ENCODE results near the gene PRKG1. TPM values are rescaled to one million over a fixed set of nuclear protein-coding genes. Genes with fewer than 3 reads are reported as not detected.

The PRKG1 gene
- total and polyA plus RNA-seq, 2 donors (not counting 1 experiment from before 2014, with no cell fraction given), result not detected

GRCh38 chr10:51815723-51816122, 741.4 kb downstream of the PRKG1 start:
- H3K4me1 ChIP-seq (ENCODE audit: control insufficient read depth in 2 of 2, insufficient read depth in 2 of 2, low read length in 2 of 2), result no peaks in the 10 kb centered on the region
- H3K27ac Mint-ChIP-seq, result no peak overlapping the region
- POLR2A ChIA-PET, result no interaction called here

GRCh38 chr10:51821045-51821444, 746.8 kb downstream of the PRKG1 start:
- no CpG with 5 or more reads among the region's 2 CpGs for WGBS (ENCODE audit: insufficient coverage)
- no peak overlapping the region for H3K27ac Mint-ChIP-seq
- TF ChIP-seq EZH2 (IDR thresholded peaks at IDR 0.05; ENCODE audit: borderline replicate concordance, insufficient read depth, low read depth, low read length, poor library complexity, severe bottlenecking) (no peak), CTCF (IDR thresholded peaks at IDR 0.05) (no peak)
- Histone ChIP-seq H3K4me2 (replicated peaks; ENCODE audit: low read depth, low read length, poor library complexity, severe bottlenecking) (no peak overlapping the region), H3K27me3 (replicated peaks in 1 of 4; ENCODE audit: control extremely low read depth in 1 of 4, control insufficient read depth in 3 of 4, insufficient read depth in 4 of 4, low read length in 3 of 4) (no peaks in the 10 kb centered on the region), H3K4me3 (ENCODE audit: control extremely low read depth in 1 of 5, extremely low read depth in 1 of 5, insufficient read depth in 1 of 5, low read depth in 2 of 5, low read length in 4 of 5) (no peak overlapping the region), H4K20me1 (ENCODE audit: control insufficient read depth, insufficient read depth, low read length, poor library complexity, severe bottlenecking) (no peaks in the 10 kb centered on the region), H3K27ac (ENCODE audit: low read length in 2 of 2) (no peak overlapping the region), H3K79me2 (ENCODE audit: control insufficient read depth, insufficient read depth, low read length) (no peaks in the 10 kb centered on the region), H3K4me1 (ENCODE audit: control insufficient read depth in 2 of 2, insufficient read depth in 2 of 2, low read length in 2 of 2) (no peaks in the 10 kb centered on the region), H3K9ac (ENCODE audit: low read length) (no peak overlapping the region), H3K9me3 (ENCODE audit: control extremely low read depth in 1 of 3, control insufficient read depth in 2 of 3, insufficient read depth in 1 of 3, low read length in 2 of 3) (no peaks in the 10 kb centered on the region), H2AFZ (ENCODE audit: insufficient read depth, low read depth, low read length, poor library complexity, severe bottlenecking) (no peak overlapping the region), H3K36me3 (replicated peaks in 1 of 2; ENCODE audit: control extremely low read depth in 1 of 2, control insufficient read depth in 1 of 2, extremely low read depth in 1 of 2, insufficient read depth in 2 of 2, low read length in 1 of 2) (no peaks in the 10 kb centered on the region)
- H3K4me3 Mint-ChIP-seq, result no peak overlapping the region
- DNase-seq, result no peak
- H3K9me3 Mint-ChIP-seq (ENCODE audit: insufficient read depth), result no peaks in the 10 kb centered on the region
- H3K27me3 Mint-ChIP-seq, result no peaks in the 10 kb centered on the region
- ChIA-PET POLR2A (no interaction called here), CTCF (no interaction called here)
- no peaks in the 10 kb centered on the region for H3K4me1 Mint-ChIP-seq
- no peak for ATAC-seq (ENCODE audit: low read depth)
- intact Hi-C loops (cut with micrococcal nuclease), result no loop called here

More at GRCh38 chr10:51815723-51816122, 741.4 kb downstream of the PRKG1 start:
- no peak overlapping the region for H3K4me2 ChIP-seq (replicated peaks; ENCODE audit: low read depth, low read length, poor library complexity, severe bottlenecking)
- CTCF ChIA-PET, result no interaction called here
- Mint-ChIP-seq H3K27me3 (no peaks in the 10 kb centered on the region), H3K9me3 (ENCODE audit: insufficient read depth) (no peaks in the 10 kb centered on the region), H3K4me1 (no peaks in the 10 kb centered on the region), H3K4me3 (no peak overlapping the region)
- no peak overlapping the region for H3K4me3 ChIP-seq (ENCODE audit: control extremely low read depth in 1 of 5, extremely low read depth in 1 of 5, insufficient read depth in 1 of 5, low read depth in 2 of 5, low read length in 4 of 5)
- ATAC-seq (ENCODE audit: low read depth) (no peak), DNase-seq (no peak)
- intact Hi-C loops (cut with micrococcal nuclease), result no loop called here
- no peaks in the 10 kb centered on the region for H4K20me1 ChIP-seq (ENCODE audit: control insufficient read depth, insufficient read depth, low read length, poor library complexity, severe bottlenecking)
- no peak overlapping the region for H3K27ac ChIP-seq (ENCODE audit: low read length in 2 of 2)
- no peaks in the 10 kb centered on the region for H3K9me3 ChIP-seq (ENCODE audit: control extremely low read depth in 1 of 3, control insufficient read depth in 2 of 3, insufficient read depth in 1 of 3, low read length in 2 of 3)
- H3K9ac ChIP-seq (ENCODE audit: low read length), result no peak overlapping the region
- no CpG with 5 or more reads among the region's 2 CpGs for WGBS (ENCODE audit: insufficient coverage)
- TF ChIP-seq CTCF (IDR thresholded peaks at IDR 0.05) (no peak), EZH2 (IDR thresholded peaks at IDR 0.05; ENCODE audit: borderline replicate concordance, insufficient read depth, low read depth, low read length, poor library complexity, severe bottlenecking) (no peak)
- no peaks in the 10 kb centered on the region for H3K36me3 ChIP-seq (replicated peaks in 1 of 2; ENCODE audit: control extremely low read depth in 1 of 2, control insufficient read depth in 1 of 2, extremely low read depth in 1 of 2, insufficient read depth in 2 of 2, low read length in 1 of 2)
- no peak overlapping the region for H2AFZ ChIP-seq (ENCODE audit: insufficient read depth, low read depth, low read length, poor library complexity, severe bottlenecking)
- no peaks in the 10 kb centered on the region for H3K79me2 ChIP-seq (ENCODE audit: control insufficient read depth, insufficient read depth, low read length)
- H3K27me3 ChIP-seq (replicated peaks in 1 of 4; ENCODE audit: control extremely low read depth in 1 of 4, control insufficient read depth in 3 of 4, insufficient read depth in 4 of 4, low read length in 3 of 4), result no peaks in the 10 kb centered on the region

Measured in B cell (primary cell).